Loucy (cell line): Measurements from ENCODE around the gene MAMLD1.

Source experiments
- EZH2phosphoT487 ChIP-seq: fragments of 200-600 bp; IDR thresholded peaks from 2 replicates; pipeline ENCODE4 v1.6.1; 2018; ENCODE audit warnings: antibody characterized with exemption, mild to moderate bottlenecking, moderate library complexity, borderline replicate concordance
- TF ChIP-seq, protein P1 (sequence below): fragments of 200-600 bp; sonication (generic); conservative IDR thresholded peaks from 2 replicates; pipeline ENCODE4 v1.5.1; 2014; ENCODE audit warnings: mild to moderate bottlenecking, antibody characterized with exemption, low read length

DNA sequence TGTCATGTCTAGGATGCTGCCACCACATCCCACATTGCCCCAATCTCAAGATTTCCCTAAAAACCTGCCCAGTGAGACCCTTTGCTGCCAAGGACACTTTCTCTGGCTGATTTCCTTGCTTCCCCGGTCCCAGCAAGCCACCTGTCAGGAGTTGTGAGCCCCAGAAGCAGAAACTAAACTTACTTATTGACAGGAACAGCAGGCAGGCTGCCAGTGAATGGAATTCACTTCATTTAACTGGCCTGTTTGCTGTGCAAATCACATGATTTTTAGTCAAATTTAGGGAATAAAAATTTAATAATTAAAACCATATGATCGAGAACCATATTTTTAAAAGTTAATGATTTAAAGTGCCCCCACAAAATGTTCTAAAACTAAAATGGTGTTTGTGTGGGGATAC lies 48.5 kb downstream of the MAMLD1 start:
- TF ChIP-seq, protein P1, sequence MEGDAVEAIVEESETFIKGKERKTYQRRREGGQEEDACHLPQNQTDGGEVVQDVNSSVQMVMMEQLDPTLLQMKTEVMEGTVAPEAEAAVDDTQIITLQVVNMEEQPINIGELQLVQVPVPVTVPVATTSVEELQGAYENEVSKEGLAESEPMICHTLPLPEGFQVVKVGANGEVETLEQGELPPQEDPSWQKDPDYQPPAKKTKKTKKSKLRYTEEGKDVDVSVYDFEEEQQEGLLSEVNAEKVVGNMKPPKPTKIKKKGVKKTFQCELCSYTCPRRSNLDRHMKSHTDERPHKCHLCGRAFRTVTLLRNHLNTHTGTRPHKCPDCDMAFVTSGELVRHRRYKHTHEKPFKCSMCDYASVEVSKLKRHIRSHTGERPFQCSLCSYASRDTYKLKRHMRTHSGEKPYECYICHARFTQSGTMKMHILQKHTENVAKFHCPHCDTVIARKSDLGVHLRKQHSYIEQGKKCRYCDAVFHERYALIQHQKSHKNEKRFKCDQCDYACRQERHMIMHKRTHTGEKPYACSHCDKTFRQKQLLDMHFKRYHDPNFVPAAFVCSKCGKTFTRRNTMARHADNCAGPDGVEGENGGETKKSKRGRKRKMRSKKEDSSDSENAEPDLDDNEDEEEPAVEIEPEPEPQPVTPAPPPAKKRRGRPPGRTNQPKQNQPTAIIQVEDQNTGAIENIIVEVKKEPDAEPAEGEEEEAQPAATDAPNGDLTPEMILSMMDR: no peak
- TF ChIP-seq EZH2phosphoT487: no peak
